GM12878 (cell line): ENCODE results near the gene KCNC4. TPM values are rescaled to one million over a fixed set of nuclear protein-coding genes. Genes with fewer than 3 reads are reported as not detected.

Source experiments
- ATAC-seq: fragments of 200-7000 bp; cut with Tn5 transposase; 3 replicates; pipeline ENCODE4 v1.9.1; 2020; ENCODE audit warnings: mild to moderate bottlenecking, moderate library complexity
- BruUV-seq: library from RNA; stranded (reverse); fragments of 400-500 nt; replicated peaks from 2 replicates; lab custom pipeline; 2021; lab: Mats Ljungman, UMichigan
- CTCF ChIA-PET: fragments of 300-600 bp; sonication (Branson Sonifier 250); formaldehyde crosslinking; extraction: SDS; loops from one replicate; lab custom pipeline; 2021; ENCODE audit warnings: inconsistent platforms; lab: Yijun Ruan, JAX
- POLR2A ChIA-PET: fragments of 350-600 bp; formaldehyde crosslinking; extraction: SDS; loops from one replicate; lab custom pipeline; 2021; ENCODE audit warnings: inconsistent platforms; lab: Charles Lee
- RAD21 ChIA-PET: fragments of 300-600 bp; sonication (Branson Sonifier 250); formaldehyde crosslinking; loops from one replicate; lab custom pipeline; 2023; ENCODE audit warnings: antibody characterized with exemption; ENCODE audit not compliant: unreplicated experiment; lab: Charles Lee
- SMC1A ChIA-PET: fragments of 300-600 bp; sonication (Branson Sonifier 250); formaldehyde crosslinking; loops from one replicate; lab custom pipeline; 2023; ENCODE audit not compliant: unreplicated experiment, uncharacterized antibody; lab: Charles Lee
- DNase-seq: peaks from one replicate; pipeline ENCODE4 v3.0.0-alpha.2; 2011; ENCODE audit warnings: low read depth, low spot score
- FAIRE-seq: peaks from 3 replicates; lab custom pipeline; 2011; peaks lifted over from hg19 to GRCh38; lab: Jason Lieb, UNC
- H2AFZ ChIP-seq: 2 replicates; pipeline ENCODE4 v1.6.0; 2011; ENCODE audit warnings: low read depth, low read length, control low read depth; ENCODE audit not compliant: control insufficient read depth
- H3K27ac ChIP-seq: 2 replicates; pipeline ENCODE4 v1.5.1; 2011; ENCODE audit warnings: control low read depth; ENCODE audit not compliant: control insufficient read depth, insufficient read depth
- H3K27me3 ChIP-seq, 2 experiments: replicated peaks in 1 of 2; 2 replicates each; pipeline versions ENCODE4 v1.6.0 to v1.6.1; 2011; ENCODE audit warnings: low read length in 1 of 2; ENCODE audit not compliant: control insufficient read depth in 2 of 2, insufficient read depth in 2 of 2
- H3K36me3 ChIP-seq, 2 experiments: 2 replicates each; pipeline ENCODE4 v1.5.1; 2011; ENCODE audit warnings: low read length in 1 of 2; ENCODE audit not compliant: control insufficient read depth in 2 of 2, insufficient read depth in 2 of 2
- H3K4me1 ChIP-seq: 2 replicates; pipeline ENCODE4 v1.6.1; 2011; ENCODE audit warnings: mild to moderate bottlenecking, low read length, moderate library complexity, mixed read lengths; ENCODE audit not compliant: control insufficient read depth, insufficient read depth
- H3K4me2 ChIP-seq: 2 replicates; pipeline ENCODE4 v1.6.0; 2011; ENCODE audit warnings: control low read depth; ENCODE audit not compliant: control insufficient read depth, insufficient read depth
- H3K4me3 ChIP-seq: fragments of 200-600 bp; sonication (generic); 2 replicates; pipeline ENCODE4 v1.5.1; 2016
- H3K79me2 ChIP-seq: 2 replicates; pipeline ENCODE4 v1.6.0; 2011; ENCODE audit warnings: low read length; ENCODE audit not compliant: control insufficient read depth, insufficient read depth
- H3K9ac ChIP-seq: 2 replicates; pipeline ENCODE4 v1.8.0; 2011; ENCODE audit warnings: low read length, control low read depth, mixed read lengths; ENCODE audit not compliant: control insufficient read depth, insufficient read depth
- H3K9me3 ChIP-seq: replicated peaks from 3 replicates; pipeline ENCODE4 v1.5.1; 2011; ENCODE audit warnings: mild to moderate bottlenecking, low read length; ENCODE audit not compliant: control insufficient read depth, insufficient read depth
- H4K20me1 ChIP-seq: 2 replicates; pipeline ENCODE4 v1.6.0; 2011; ENCODE audit not compliant: control insufficient read depth, insufficient read depth
- ATF7 ChIP-seq: fragments of 450-650 bp; IDR thresholded peaks from 2 replicates; pipeline ENCODE4 v1.6.1; 2016; ENCODE audit warnings: low read depth, mild to moderate bottlenecking
- CTCF ChIP-seq, 3 experiments: IDR thresholded peaks in 2 of 3; conservative IDR thresholded peaks in 1 of 3; 2 replicates each; pipeline ENCODE4 v1.5.1; 2011; ENCODE audit warnings: low read depth in 3 of 3, low read length in 3 of 3, mild to moderate bottlenecking in 3 of 3, control low read depth in 2 of 3, moderate library complexity in 2 of 3, inconsistent platforms in 1 of 3, mixed read lengths in 1 of 3; ENCODE audit not compliant: control insufficient read depth in 2 of 3, insufficient read depth in 1 of 3; ENCODE audit errors: extremely low read depth in 1 of 3
- HDAC6 ChIP-seq: fragments of 200-600 bp; sonication (generic); IDR thresholded peaks from one replicate; pipeline ENCODE4 v1.8.0; 2017; ENCODE audit warnings: antibody characterized with exemption; ENCODE audit not compliant: unreplicated experiment
- NFYA ChIP-seq: IDR thresholded peaks from 2 replicates; pipeline ENCODE4 v1.6.1; 2011; ENCODE audit warnings: low read depth, mild to moderate bottlenecking, low read length, improper control_type of control experiment, borderline replicate concordance
- REST ChIP-seq: IDR thresholded peaks from 2 replicates; pipeline ENCODE4 v1.6.1; 2012; ENCODE audit warnings: mild to moderate bottlenecking, low read depth, low read length
- ZNF622 ChIP-seq: fragments of 450-650 bp; IDR thresholded peaks from 2 replicates; pipeline ENCODE4 v1.6.1; 2017; ENCODE audit warnings: mild to moderate bottlenecking, inconsistent platforms
- WGBS: methylation state at CpG from one replicate; pipeline ENCODE4 v1.1.6; 2016; ENCODE audit warnings: low lambda C conversion rate; ENCODE audit not compliant: insufficient replicate concordance, insufficient coverage; ENCODE audit errors: missing lambda C conversion rate; 5-methylcytosine and 5-hydroxymethylcytosine counted together
- in situ Hi-C: fragments of 300-500 bp; cut with MboI; formaldehyde crosslinking; loops from 9 replicates; pipeline ENCODE4 v1.14.3; 2018; ENCODE audit warnings: mixed read lengths
- intact Hi-C: fragments of 100-400 bp; cut with micrococcal nuclease; formaldehyde crosslinking; loops from one replicate; pipeline ENCODE4 v1.14.2; 2022; ENCODE audit not compliant: unreplicated experiment
- polyA plus RNA-seq, 11 experiments: library from polyadenylated mRNA; depleted of rRNA in 4 of 11; unstranded in 6 of 11; stranded (reverse) in 5 of 11; fragments of >200 nt; fragmentation: Nextera tagmentation in 4 of 11; fragmentation: Illumina TruSeq in 1 of 11; extraction: Ambion mirVana in 4 of 11; extraction: Trizol in 1 of 11; gene quantifications; 1 replicate in 1 of 11; 2 replicates in 10 of 11; pipeline versions ENCODE4 v1.2.1 to v1.2.3, GENCODE V29; 2011 to 2016; ENCODE audit warnings: inconsistent platforms in 2 of 11, missing spikeins in 2 of 11, low read depth in 1 of 11
- total RNA-seq, 4 experiments: library from RNA; depleted of rRNA in 3 of 4; stranded (reverse); fragments of >200 nt in 3 of 4; fragmentation: Illumina TruSeq in 1 of 4; extraction: Trizol in 1 of 4; gene quantifications; 2 replicates each; pipeline versions ENCODE4 v1.2.1 to v1.2.3, GENCODE V29; 2013 to 2021
- TF ChIP-seq, protein P1 (sequence below): fragments of 450-650 bp; formaldehyde crosslinking; IDR thresholded peaks from 2 replicates; pipeline ENCODE4 v1.5.0; 2022; ENCODE audit warnings: mild to moderate bottlenecking, missing genetic modification characterization
- TF ChIP-seq, protein P2 (sequence below): fragments of 450-650 bp; IDR thresholded peaks from 2 replicates; pipeline ENCODE4 v1.6.1; 2017; ENCODE audit warnings: mild to moderate bottlenecking

The KCNC4 gene
- total and polyA plus RNA-seq, 10 of the 15 experiments (the other 5 are each of a cell fraction or from before 2014, with no cell fraction given) = 0.06 to 1.7 (median 0.36) TPM

DNA sequence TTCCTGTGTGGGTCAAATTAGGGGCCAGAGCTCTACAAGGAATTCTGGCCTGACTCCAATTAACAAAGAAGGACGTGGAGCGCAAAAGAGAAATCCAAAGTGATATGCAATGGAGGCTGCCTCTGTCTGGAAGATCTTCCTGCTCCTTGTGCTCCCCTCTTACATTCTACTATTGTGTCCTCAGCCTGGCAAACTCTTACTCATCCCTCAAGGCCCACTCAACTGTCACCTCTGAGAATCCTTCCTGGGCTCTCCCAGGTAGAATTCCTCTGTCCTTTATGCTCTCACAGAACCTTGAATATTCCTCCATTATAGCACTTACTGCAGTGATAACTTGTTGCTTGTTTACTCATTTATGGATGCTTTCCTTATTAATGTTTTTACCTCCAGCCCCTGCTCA, 31.4 kb downstream of the KCNC4 start:
- Histone ChIP-seq H3K27me3 (no peaks in the 10 kb centered on the region; a peak in 1 of 4 replicates), H3K9me3 (no peaks in the 10 kb centered on the region), H3K4me1 (peaks cover 24% of the 10 kb centered on the region), H3K4me3 (no peak overlapping the region), H4K20me1 (no peaks in the 10 kb centered on the region), H3K9ac (no peak overlapping the region), H3K36me3 (no peaks in the 10 kb centered on the region), H3K27ac (no peak overlapping the region), H2AFZ (no peak overlapping the region), H3K79me2 (no peaks in the 10 kb centered on the region), H3K4me2 (no peak overlapping the region)
- TF ChIP-seq ZNF622 (no peak), CTCF (IDR thresholded peaks at IDR 0.05 in 2 of 3, conservative IDR thresholded peaks at IDR 0.05 in 1 of 3; ENCODE audit: control insufficient read depth in 2 of 3, extremely low read depth in 1 of 3, insufficient read depth in 1 of 3, low read depth in 3 of 3, low read length in 3 of 3) (no peak), REST (no peak), NFYA (no peak), ATF7 (no peak), HDAC6 (no peak)
- TF ChIP-seq, protein P1, sequence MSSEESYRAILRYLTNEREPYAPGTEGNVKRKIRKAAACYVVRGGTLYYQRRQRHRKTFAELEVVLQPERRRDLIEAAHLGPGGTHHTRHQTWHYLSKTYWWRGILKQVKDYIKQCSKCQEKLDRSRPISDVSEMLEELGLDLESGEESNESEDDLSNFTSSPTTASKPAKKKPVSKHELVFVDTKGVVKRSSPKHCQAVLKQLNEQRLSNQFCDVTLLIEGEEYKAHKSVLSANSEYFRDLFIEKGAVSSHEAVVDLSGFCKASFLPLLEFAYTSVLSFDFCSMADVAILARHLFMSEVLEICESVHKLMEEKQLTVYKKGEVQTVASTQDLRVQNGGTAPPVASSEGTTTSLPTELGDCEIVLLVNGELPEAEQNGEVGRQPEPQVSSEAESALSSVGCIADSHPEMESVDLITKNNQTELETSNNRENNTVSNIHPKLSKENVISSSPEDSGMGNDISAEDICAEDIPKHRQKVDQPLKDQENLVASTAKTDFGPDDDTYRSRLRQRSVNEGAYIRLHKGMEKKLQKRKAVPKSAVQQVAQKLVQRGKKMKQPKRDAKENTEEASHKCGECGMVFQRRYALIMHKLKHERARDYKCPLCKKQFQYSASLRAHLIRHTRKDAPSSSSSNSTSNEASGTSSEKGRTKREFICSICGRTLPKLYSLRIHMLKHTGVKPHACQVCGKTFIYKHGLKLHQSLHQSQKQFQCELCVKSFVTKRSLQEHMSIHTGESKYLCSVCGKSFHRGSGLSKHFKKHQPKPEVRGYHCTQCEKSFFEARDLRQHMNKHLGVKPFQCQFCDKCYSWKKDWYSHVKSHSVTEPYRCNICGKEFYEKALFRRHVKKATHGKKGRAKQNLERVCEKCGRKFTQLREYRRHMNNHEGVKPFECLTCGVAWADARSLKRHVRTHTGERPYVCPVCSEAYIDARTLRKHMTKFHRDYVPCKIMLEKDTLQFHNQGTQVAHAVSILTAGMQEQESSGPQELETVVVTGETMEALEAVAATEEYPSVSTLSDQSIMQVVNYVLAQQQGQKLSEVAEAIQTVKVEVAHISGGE = no peak
- TF ChIP-seq, protein P2, sequence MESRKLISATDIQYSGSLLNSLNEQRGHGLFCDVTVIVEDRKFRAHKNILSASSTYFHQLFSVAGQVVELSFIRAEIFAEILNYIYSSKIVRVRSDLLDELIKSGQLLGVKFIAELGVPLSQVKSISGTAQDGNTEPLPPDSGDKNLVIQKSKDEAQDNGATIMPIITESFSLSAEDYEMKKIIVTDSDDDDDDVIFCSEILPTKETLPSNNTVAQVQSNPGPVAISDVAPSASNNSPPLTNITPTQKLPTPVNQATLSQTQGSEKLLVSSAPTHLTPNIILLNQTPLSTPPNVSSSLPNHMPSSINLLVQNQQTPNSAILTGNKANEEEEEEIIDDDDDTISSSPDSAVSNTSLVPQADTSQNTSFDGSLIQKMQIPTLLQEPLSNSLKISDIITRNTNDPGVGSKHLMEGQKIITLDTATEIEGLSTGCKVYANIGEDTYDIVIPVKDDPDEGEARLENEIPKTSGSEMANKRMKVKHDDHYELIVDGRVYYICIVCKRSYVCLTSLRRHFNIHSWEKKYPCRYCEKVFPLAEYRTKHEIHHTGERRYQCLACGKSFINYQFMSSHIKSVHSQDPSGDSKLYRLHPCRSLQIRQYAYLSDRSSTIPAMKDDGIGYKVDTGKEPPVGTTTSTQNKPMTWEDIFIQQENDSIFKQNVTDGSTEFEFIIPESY = no peak
- DNase-seq (no peak), ATAC-seq (no peak), FAIRE-seq (no peak)
- CTCF ChIA-PET = interaction anchor here (1.5 to 9.7 kb wide), 3 partner anchors 14 to 71 kb away, joined by 3 to 58 read pairs (median 4); no protein-coding TSS in a partner anchor
- RAD21 ChIA-PET = interaction anchor here (1.7 to 3.6 kb wide), 2 partner anchors 28 to 42 kb away, joined by 4 to 10 read pairs; no protein-coding TSS in a partner anchor
- SMC1A ChIA-PET = interaction anchor here (1.8 kb wide), 1 partner anchor 11 kb away, joined by 4 read pairs; no protein-coding TSS in a partner anchor
- 0% methylated on average over 2 of the region's 2 CpGs for WGBS
- intact Hi-C loops (no loop called here), in situ Hi-C loops (no loop called here)
- POLR2A ChIA-PET = no interaction called here
- no TSS peak for BruUV-seq
